SU-DHL-6 (cell line): ENCODE results near the gene SPAG4.

ENCODE experiments used
- CTCF ChIP-seq: fragments of 200-600 bp; sonication (generic); IDR thresholded peaks from one replicate; pipeline ENCODE4 v1.5.1; 2017; ENCODE audit warnings: antibody characterized with exemption, mild to moderate bottlenecking, low read length, moderate library complexity; ENCODE audit not compliant: insufficient read depth, poor library complexity, severe bottlenecking
- EZH2phosphoT487 ChIP-seq: fragments of 200-600 bp; sonication (generic), shearing (Covaris generic); conservative IDR thresholded peaks from 2 replicates; pipeline ENCODE4 v1.6.1; 2018; ENCODE audit warnings: mild to moderate bottlenecking, antibody characterized with exemption, low read length, moderate library complexity, mixed read lengths

DNA sequence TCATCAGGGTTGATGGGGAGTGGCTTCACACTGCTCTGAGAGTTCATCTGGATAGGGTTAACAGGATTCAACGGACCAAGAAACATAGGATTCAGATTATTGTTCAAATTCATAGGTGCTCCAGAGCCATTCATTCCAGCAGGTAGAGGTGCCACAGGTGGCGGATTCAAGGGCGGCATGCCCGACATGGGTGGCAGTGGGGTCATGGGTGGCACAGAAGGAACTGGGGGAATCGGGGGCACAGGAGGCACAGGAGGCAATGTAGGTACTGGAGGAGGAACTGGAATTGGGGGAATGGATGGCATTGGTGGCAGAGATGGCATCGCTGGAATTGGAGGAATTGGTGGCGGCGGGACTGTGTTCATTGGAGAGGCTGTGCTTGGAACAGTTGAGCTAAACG lies 38.8 kb downstream of the SPAG4 start:
- TF ChIP-seq CTCF (no peak), EZH2phosphoT487 (no peak)
